SU-DHL-6 (cell line): Measurements from ENCODE around the gene MARS1.

Experiments
- H2AFZ ChIP-seq: fragments of 200-600 bp; sonication (generic); 2 replicates; pipeline ENCODE4 v1.6.1; 2014; ENCODE audit warnings: low read depth, mild to moderate bottlenecking, moderate library complexity, mixed read lengths, antibody characterized with exemption, low read length; ENCODE audit not compliant: severe bottlenecking
- H3F3A ChIP-seq: fragments of 200-600 bp; shearing (Covaris generic); 2 replicates; pipeline ENCODE4 v1.6.0; 2016; ENCODE audit warnings: antibody characterized with exemption, mild to moderate bottlenecking; ENCODE audit not compliant: insufficient read depth
- H3K27ac ChIP-seq: fragments of 200-600 bp; sonication (generic); 2 replicates; pipeline ENCODE4 v1.5.1; 2016; ENCODE audit warnings: low read depth, mild to moderate bottlenecking, low read length, moderate library complexity, mixed read lengths
- H3K27me3 ChIP-seq: fragments of 200-600 bp; sonication (generic), shearing (Covaris generic); 2 replicates; pipeline ENCODE4 v1.6.0; 2014; ENCODE audit warnings: mild to moderate bottlenecking, low read length
- H3K36me3 ChIP-seq: fragments of 200-600 bp; sonication (generic); 2 replicates; pipeline ENCODE4 v1.6.1; 2014; ENCODE audit warnings: mild to moderate bottlenecking, low read length, mixed read lengths
- H3K4me2 ChIP-seq: fragments of 300-600, 200-600 bp; shearing (Covaris generic), sonication (generic); 2 replicates; pipeline ENCODE4 v1.6.0; 2014; ENCODE audit warnings: low read length, low read depth, mild to moderate bottlenecking; ENCODE audit not compliant: poor library complexity, severe bottlenecking
- H3K4me3 ChIP-seq: fragments of 200-600 bp; sonication (generic); 2 replicates; pipeline ENCODE4 v1.5.1; 2014; ENCODE audit warnings: antibody characterized with exemption, low read length, mild to moderate bottlenecking, mixed read lengths; ENCODE audit not compliant: insufficient read depth, poor library complexity, severe bottlenecking
- H3K79me2 ChIP-seq: fragments of 200-600 bp; sonication (generic); 2 replicates; pipeline ENCODE4 v1.6.1; 2014; ENCODE audit warnings: mild to moderate bottlenecking, low read length, moderate library complexity; ENCODE audit not compliant: insufficient read depth
- H3K9ac ChIP-seq: fragments of 200-600 bp; sonication (generic); 2 replicates; pipeline ENCODE4 v1.7.0; 2014; ENCODE audit warnings: mild to moderate bottlenecking, low read length
- H3K9me2 ChIP-seq: fragments of 200-600 bp; sonication (generic); replicated peaks from 2 replicates; pipeline ENCODE4 v1.6.1; 2014; ENCODE audit warnings: low read length; ENCODE audit not compliant: insufficient read depth
- H3K9me3 ChIP-seq: fragments of 200-600 bp; sonication (generic); 2 replicates; pipeline ENCODE4 v1.6.1; 2014; ENCODE audit warnings: low read length, mixed read lengths; ENCODE audit not compliant: insufficient read depth
- H4K20me1 ChIP-seq: fragments of 200-600 bp; sonication (generic); 2 replicates; pipeline ENCODE4 v1.6.1; 2014; ENCODE audit warnings: low read depth, mild to moderate bottlenecking, antibody characterized with exemption, low read length, moderate library complexity, mixed read lengths
- EZH2phosphoT487 ChIP-seq: fragments of 200-600 bp; sonication (generic), shearing (Covaris generic); conservative IDR thresholded peaks from 2 replicates; pipeline ENCODE4 v1.6.1; 2018; ENCODE audit warnings: mild to moderate bottlenecking, antibody characterized with exemption, low read length, moderate library complexity, mixed read lengths
- TF ChIP-seq, protein P1 (sequence below): fragments of 200-600 bp; sonication (generic); IDR thresholded peaks from one replicate; pipeline ENCODE4 v1.5.1; 2017; ENCODE audit warnings: antibody characterized with exemption, mild to moderate bottlenecking, low read length, moderate library complexity; ENCODE audit not compliant: insufficient read depth, poor library complexity, severe bottlenecking

Gene MARS1

DNA sequence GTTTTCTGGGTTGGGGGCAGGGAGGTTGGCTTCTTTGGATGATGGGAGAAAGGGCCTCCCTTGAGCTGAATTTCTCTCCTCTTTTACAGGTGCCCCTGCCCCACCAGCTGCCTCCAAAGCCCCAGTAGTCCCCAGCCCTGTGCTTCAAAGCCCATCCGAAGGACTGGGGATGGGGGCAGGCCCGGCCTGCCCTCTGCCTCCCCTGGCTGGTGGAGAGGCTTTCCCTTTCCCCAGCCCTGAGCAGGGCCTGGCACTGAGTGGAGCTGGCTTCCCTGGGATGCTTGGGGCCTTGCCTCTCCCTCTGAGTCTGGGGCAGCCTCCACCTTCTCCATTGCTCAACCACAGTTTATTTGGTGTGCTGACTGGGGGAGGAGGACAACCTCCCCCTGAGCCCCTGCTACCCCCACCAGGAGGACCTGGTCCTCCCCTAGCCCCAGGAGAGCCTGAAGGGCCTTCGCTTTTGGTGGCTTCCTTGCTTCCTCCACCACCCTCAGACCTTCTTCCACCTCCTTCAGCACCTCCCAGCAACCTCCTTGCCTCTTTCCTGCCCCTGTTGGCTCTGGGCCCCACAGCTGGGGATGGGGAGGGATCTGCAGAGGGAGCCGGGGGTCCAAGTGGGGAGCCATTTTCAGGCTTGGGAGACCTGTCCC, 38.7 kb downstream of the MARS1 start:
- Histone ChIP-seq H4K20me1 (no peaks in the 10 kb centered on the region), H2AFZ (no peak overlapping the region), H3K27ac (no peak overlapping the region), H3K79me2 (peaks cover 12% of the 10 kb centered on the region), H3K36me3 (no peaks in the 10 kb centered on the region; the same call in 1 of the 2 replicates), H3K4me3 (no peak overlapping the region), H3K9me2 (no peaks in the 10 kb centered on the region), H3K9ac (no peak overlapping the region), H3F3A (peaks cover 30% of the 10 kb centered on the region), H3K4me2 (no peak overlapping the region), H3K27me3 (no peaks in the 10 kb centered on the region), H3K9me3 (no peaks in the 10 kb centered on the region)
- TF ChIP-seq EZH2phosphoT487: no peak
- TF ChIP-seq, protein P1, sequence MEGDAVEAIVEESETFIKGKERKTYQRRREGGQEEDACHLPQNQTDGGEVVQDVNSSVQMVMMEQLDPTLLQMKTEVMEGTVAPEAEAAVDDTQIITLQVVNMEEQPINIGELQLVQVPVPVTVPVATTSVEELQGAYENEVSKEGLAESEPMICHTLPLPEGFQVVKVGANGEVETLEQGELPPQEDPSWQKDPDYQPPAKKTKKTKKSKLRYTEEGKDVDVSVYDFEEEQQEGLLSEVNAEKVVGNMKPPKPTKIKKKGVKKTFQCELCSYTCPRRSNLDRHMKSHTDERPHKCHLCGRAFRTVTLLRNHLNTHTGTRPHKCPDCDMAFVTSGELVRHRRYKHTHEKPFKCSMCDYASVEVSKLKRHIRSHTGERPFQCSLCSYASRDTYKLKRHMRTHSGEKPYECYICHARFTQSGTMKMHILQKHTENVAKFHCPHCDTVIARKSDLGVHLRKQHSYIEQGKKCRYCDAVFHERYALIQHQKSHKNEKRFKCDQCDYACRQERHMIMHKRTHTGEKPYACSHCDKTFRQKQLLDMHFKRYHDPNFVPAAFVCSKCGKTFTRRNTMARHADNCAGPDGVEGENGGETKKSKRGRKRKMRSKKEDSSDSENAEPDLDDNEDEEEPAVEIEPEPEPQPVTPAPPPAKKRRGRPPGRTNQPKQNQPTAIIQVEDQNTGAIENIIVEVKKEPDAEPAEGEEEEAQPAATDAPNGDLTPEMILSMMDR: no peak

DNA sequence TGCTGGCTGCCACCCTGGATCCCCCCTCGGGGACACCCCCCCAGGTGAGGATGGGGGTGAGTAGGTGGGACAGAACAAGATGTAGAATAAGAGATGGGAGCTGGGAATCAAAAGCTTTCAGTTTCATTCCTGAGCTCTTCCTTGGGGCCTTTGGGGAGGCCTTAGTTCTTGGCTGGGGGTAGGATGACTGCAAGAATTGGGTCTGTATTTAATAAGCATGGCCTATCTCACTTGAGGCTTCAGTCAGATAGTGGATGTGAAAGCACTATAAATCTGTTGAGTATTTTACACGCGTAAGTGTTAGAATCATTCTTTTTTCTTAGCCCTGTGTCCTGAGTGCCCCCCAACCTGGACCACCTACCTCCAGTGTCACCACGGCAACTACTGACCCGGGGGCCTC, 39.3 kb downstream of the MARS1 start:
- Histone ChIP-seq H3K79me2 (peaks cover 12% of the 10 kb centered on the region), H3K9ac (no peak overlapping the region), H3K4me2 (no peak overlapping the region), H3K27ac (no peak overlapping the region), H3F3A (peaks cover 24% of the 10 kb centered on the region), H3K4me3 (no peak overlapping the region), H3K36me3 (no peaks in the 10 kb centered on the region; the same call in 1 of the 2 replicates), H3K9me2 (no peaks in the 10 kb centered on the region), H4K20me1 (no peaks in the 10 kb centered on the region), H3K27me3 (no peaks in the 10 kb centered on the region), H2AFZ (no peak overlapping the region), H3K9me3 (no peaks in the 10 kb centered on the region)
- TF ChIP-seq, protein P1: no peak
- TF ChIP-seq EZH2phosphoT487: no peak

DNA sequence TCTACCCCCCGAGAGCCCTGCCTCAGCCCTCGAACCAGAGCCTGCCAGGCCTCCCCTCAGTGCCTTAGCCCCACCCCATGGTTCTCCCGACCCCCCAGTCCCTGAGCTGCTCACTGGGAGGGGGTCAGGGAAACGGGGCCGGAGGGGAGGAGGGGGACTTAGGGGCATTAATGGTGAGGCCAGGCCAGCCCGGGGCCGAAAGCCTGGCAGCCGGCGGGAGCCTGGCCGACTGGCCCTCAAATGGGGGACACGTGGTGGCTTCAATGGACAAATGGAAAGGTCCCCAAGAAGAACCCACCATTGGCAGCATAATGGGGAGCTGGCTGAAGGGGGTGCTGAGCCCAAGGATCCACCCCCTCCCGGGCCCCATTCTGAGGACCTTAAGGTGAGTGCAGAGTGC, 40.3 kb downstream of the MARS1 start:
- no peaks in the 10 kb centered on the region for H3K27me3 ChIP-seq
- H3K4me2 ChIP-seq: no peak overlapping the region
- no peak overlapping the region for H3K27ac ChIP-seq
- H3K4me3 ChIP-seq: no peak overlapping the region
- H2AFZ ChIP-seq: no peak overlapping the region
- H3K36me3 ChIP-seq: no peaks in the 10 kb centered on the region; the same call in 1 of the 2 replicates
- H3K9me3 ChIP-seq: no peaks in the 10 kb centered on the region
- H4K20me1 ChIP-seq: no peaks in the 10 kb centered on the region
- peaks cover 21% of the 10 kb centered on the region for H3F3A ChIP-seq
- H3K9ac ChIP-seq: no peak overlapping the region
- no peaks in the 10 kb centered on the region for H3K9me2 ChIP-seq
- peaks cover 11% of the 10 kb centered on the region for H3K79me2 ChIP-seq
- TF ChIP-seq EZH2phosphoT487: no peak
- TF ChIP-seq, protein P1: no peak
